Islet of Langerhans (tissue), 1 donor: ENCODE data around the gene RIN1.
A peak's percentile ranks its signal among the peaks of the same experiment; 100 is the strongest.
"Not testable (repeated sequence)": the region's sequence is repeated elsewhere in the genome, so short reads cannot be mapped to it uniquely, and the experiment has no call there.

Experiments
- FAIRE-seq: peaks from one replicate; lab custom pipeline; 2011; peaks lifted over from hg19 to GRCh38; lab: Jason Lieb, UNC

RIN1 gene

GRCh38 chr11:66360406-66361073, 24.3 kb upstream of the RIN1 start:
- FAIRE-seq, result no peak

DNA sequence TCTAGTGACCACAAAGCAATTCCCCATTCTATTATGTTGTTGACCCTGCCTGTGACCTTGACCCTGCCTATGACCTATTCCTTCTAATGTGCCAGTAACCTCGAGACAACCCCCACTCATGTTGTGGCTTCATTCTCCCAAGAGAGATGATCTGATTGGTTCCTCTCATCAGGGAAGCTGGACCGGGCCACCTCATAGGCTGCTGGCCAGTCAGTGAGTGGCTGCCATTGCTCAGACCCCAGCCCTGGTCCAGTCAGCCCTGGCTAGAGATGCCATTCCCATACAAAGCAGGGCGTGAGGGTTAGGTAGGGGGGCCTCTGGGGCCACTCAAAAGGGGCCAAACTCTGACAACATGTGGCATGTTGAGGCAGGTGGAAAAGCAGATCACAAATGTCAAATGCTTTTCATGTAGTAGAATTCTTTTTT, 23.4 kb upstream of the RIN1 start:
- FAIRE-seq, result no peak

DNA sequence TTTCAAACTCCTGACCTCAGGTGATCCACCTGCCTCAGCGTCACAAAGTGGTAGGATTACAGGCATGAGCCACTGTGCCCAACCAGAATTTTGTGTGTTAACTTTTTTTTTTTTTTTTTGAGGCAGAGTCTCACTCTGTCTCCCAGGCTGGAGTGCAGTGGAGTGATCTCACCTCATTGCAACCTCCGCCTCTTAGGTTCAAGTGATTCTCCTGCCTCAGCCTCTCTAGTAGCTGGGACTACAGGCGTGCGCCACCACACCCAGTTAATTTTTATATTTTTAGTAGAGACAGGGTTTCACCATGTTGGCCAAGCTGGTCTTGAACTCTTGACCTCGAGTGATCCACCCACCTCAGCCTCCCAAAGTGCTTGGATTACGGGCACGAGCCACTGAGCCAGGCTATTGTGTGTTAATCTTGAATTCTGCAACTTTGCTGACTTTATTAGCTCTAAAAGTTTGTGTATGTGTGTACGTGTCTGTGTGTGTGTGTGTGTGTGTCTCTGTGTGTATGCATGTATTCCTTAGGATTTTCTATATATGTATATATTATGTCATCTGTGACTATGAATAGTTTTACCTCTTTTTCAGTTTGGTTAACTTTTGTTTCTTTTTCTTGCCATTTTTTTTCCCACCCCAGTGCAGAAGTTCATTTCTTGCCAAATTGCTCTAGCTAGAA, 14.5 kb upstream of the RIN1 start:
- FAIRE-seq, result not testable (repeated sequence)

DNA sequence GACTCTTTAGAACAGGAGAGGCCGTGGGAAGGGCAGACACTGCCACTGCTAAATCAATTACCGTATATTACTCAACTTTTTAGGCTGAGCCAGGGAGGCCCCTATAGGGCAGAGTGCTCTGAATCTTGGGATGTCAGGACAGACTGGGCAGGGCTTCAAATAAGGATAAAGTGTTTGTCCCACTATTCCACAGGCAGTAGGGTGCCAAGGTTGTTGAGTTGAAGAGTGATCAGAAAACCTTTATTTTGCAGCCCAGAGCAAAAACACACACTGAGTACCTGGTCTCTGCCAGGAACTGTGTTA, 12.8 kb upstream of the RIN1 start:
- no peak for FAIRE-seq

- FAIRE-seq, result no peak
These were observed 11.4 kb upstream of the RIN1 start, which contains the start of gene B4GAT1 for GRCh38 chr11:66347425-66348276. Gene B4GAT1 (minus strand): TSS chr11:66347629. CDS start chr11:66347545, 84 bp downstream.

- no peak for FAIRE-seq
These were observed 10.5 kb upstream of the RIN1 start for GRCh38 chr11:66346476-66347424.

DNA sequence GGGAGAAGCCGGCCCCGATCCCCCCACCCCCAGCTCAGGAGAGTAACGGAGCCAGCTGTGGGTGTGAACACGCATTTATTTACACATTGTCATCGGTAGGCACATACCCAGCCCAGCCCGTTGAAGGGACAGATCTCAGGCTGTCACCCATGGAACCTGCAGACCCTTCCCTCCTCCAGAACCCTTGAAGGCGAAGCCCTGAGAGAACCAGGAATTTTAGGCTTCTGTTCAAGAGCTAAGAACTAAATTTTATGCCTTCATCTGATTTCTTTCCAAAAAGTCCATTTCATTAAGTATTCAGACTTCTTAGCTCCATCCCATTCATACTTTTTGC, 9.0 kb upstream of the RIN1 start:
- FAIRE-seq, result no peak

DNA sequence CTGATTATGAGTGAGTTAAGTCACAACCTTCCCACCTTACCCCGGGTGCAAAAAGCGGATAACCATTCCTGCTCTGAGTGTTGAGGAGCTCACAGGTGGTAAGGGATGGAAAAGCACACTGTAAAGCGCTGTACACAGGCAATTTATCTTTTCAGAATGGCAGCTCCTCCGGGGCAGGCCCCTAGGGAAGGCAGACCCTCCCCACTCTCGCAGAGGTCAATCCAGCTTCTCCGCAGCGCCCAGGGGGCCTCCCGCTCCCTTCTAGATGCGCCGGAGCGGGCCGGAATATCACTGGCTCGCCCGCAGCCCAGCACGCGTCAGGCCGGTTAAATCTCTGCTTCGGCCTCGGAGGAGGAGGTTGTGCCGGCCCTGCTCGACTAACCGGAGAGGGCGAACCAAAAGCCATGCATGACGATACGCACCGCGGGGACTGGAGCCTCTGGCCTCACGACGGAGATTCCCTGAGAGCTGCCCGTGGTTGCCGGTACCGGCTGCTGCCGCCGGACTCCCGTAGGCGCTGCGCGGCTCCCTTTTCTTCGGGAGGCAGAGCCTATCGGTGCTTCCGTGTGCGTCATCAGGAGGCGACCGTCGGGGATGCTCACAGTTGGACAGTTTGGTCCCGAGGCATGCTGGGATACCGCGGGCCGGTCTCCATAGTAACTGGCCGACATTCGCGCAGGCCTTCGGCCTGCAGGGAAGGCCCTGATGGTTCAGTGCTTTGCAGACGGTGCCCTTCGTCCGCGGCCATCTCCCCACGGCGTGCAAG, 8.5 kb upstream of the RIN1 start, which contains the start of gene BRMS1:
Gene BRMS1 (minus strand): TSS at position 555 of the 766 bp plus-strand sequence. CDS start 2,870 bp downstream, outside the sequence.
- FAIRE-seq, result peak; percentile 43

DNA sequence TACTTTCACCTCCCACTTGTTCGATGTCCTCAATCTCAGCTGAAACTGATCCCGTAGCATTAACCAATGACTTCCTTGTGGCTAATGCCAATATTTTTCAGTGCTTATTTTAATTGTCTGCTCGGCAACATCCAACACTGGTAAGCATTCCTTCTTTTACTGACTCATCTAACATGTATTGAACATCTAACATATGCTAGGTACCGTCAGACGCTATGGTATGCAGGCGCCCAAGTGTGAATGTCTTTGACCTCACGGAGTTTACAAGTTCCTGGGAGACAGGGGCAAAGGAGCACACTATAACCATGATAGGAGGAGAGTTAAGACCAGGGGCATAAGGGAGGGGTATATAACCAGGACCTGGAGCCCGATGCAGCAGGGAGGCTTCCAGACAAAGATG, 6.9 kb upstream of the RIN1 start:
- no peak for FAIRE-seq

DNA sequence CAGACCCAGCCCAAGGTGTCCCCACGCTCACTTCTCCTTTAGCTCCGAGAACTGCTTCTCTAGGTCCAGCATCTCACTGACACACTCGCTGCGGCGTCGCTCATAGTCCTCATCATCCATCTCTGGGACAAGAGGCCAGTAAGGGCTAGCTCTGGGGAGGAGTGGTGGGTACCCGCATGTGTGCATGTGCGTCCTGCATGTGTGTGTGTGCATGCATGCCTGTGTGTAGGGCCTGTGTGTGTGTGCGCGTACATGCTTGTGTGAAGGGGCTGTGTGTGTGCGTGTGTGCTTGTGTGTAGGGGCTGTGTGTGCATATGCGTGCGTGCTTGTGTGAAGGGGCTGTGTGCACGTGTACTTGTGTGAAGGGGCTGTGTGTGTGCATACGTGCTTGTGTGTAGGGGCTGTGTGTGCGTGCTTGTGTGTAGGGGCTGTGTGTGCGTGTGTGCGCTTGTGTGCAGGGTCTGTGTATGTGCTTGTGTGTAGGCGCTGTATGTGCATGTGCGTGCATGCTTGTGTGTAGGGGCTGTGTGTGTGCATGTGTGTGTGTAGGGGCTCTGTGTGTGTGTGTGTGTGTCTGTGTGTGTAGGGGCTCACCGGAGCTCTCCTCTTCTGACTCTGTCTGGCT, 5.4 kb upstream of the RIN1 start:
- FAIRE-seq, result no peak

DNA sequence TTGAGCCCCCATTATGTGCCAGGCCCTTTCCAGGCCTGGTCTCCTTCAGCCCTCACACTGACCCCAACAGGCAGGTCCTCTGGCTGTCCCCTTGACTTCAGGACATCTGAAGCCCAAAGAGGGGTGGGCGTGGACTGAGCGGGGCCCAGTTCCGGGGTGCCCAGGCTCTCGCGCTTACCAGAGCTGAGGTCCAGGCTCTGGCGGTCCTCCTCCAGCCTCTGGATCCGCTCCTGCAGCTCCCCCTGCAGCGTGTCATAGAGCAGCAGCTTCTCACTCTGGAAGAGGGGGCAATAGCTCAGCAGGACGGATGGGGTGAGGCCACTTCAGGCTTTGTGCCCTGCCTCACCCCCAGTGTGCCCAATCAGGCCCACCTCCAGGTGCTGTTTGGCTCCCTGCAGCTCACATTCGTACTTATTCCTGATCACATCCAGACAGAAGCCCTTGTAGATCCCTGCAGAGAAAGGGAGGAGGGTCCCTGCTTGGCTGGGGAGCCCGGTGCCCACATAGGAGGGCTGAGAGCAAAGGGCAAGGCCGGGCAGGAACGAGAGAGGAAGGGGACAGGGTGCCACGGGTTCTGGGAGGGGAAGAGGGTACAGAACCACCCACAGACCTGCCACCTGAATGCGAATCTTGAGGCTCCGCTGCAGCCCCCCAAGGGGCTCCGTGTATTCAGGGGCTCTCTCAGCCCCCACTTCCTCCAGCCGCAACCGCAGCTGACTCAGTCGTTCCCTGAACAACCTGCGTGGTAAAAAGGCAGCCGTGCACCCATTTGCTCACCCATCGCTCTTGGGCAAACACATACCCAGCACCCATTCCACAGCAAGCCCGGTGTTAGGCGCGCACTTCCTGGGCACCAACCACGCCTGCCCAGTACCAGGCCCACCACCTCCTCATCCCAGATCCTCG, 4.6 kb upstream of the RIN1 start:
- FAIRE-seq, result no peak

GRCh38 chr11:66339686-66340483, 3.7 kb upstream of the RIN1 start:
- no peak for FAIRE-seq

DNA sequence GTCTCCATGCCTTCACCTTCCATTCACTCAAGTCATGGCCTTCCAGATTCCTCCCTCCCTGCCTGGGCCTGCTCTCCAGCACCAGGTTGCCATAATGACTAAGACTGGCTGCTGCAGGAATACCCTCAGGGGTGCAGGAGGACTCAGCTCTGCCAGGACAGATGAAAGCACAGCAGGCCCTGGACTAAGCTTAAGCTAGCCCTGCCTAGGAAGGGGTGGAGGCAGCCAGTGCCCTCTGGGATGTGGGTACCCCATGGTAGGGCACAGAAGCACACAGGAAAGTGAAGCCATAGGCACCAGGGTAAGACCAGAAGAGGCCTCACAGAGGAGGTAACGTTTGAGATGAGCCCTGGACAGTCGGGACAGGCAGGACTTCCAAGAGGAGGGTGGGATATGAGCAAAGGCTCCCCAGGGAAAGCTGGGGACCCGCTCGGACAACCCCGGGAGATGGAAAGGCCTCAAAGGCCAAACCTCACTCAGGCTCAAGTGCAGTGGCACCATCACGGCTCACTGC, 3.0 kb upstream of the RIN1 start:
- no peak for FAIRE-seq

- FAIRE-seq, result no peak
These were observed 2.3 kb upstream of the RIN1 start for GRCh38 chr11:66338276-66339161.

DNA sequence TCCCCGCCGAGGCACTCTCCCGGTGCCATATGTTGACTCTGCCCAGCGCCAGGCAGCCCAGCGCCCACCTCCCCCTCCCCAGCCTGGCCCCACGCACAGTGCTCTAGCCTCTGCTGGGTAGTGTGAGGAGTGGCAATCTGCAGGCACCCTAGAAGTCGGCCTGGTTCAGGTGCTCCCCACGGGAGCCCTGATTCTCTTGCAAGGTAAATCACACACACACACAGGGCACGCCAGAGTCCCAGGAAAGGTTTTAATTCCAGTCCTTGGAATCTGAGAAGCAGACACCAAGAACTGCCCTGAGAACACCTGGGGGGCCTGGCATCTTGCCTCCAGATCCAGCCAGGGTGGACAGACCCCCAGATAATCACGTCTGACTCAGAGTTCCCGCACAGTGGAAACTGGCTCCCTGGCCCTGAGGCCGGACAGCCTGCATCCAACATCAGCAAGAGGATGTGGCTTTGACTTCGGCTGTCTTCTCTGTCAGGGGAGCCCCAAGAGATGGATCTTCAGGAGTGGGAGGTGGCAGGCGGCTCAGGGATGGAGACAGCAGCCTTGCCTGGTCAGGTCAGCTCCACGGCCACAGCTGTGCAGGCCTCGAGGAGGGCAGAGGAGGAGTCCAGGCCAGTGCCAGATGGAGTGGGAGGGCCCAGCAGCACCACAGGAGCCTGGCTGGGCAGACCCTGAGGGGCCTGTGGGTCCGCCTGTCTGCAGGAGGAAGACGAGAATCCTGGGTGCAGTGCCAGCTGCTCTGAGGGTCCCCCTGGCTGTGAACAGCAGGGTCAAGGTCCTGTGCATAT, 1.1 kb upstream of the RIN1 start:
- no peak for FAIRE-seq

- FAIRE-seq, result no peak
These were observed 552 bp downstream of the RIN1 start for GRCh38 chr11:66335531-66336233.
